K562 (cell line): ENCODE measurements around the gene CERCAM. TPM values are rescaled to one million over a fixed set of nuclear protein-coding genes. Genes with fewer than 3 reads are reported as not detected.
A peak's percentile ranks its signal among the peaks of the same experiment; 100 is the strongest.

Experiments
- ATAC-seq: fragments of 200-7000 bp; cut with Tn5 transposase; 3 replicates; pipeline ENCODE4 v1.9.1; 2020; ENCODE audit warnings: moderate library complexity
- BruUV-seq: library from RNA; stranded (reverse); fragments of 400-500 nt; replicated peaks from 2 replicates; lab custom pipeline; 2021; lab: Mats Ljungman, UMichigan
- CTCF ChIA-PET: fragments of 300-600 bp; formaldehyde crosslinking; extraction: SDS; loops from one replicate; lab custom pipeline; 2021; ENCODE audit warnings: low intra/inter-chr PET ratio; lab: Yijun Ruan, JAX
- POLR2A ChIA-PET: fragments of 300-600, 350-650 bp; sonication (Branson Sonifier 250); formaldehyde crosslinking; extraction: SDS; loops from one replicate; lab custom pipeline; 2021; ENCODE audit warnings: antibody characterized with exemption, inconsistent platforms; lab: Yijun Ruan, JAX
- DNase-seq, 4 experiments: peaks; one replicate each; pipeline versions ENCODE4 v3.0.0 to v3.0.0-alpha.2; 2011 to 2018; ENCODE audit warnings: low spot score in 3 of 4, mixed read lengths in 3 of 4; ENCODE audit errors: extremely low read depth in 1 of 4
- FAIRE-seq: peaks from 2 replicates; lab custom pipeline; 2011; peaks lifted over from hg19 to GRCh38; lab: Jason Lieb, UNC
- H2AFZ ChIP-seq: 2 replicates; pipeline ENCODE4 v1.6.0; 2011; ENCODE audit warnings: low read depth, low read length, control low read depth, inconsistent platforms
- H3K27ac ChIP-seq: fragments of 200-600 bp; 3 replicates; pipeline ENCODE4 v1.8.0; 2011; ENCODE audit warnings: low read depth, mild to moderate bottlenecking, control low read depth, inconsistent platforms, low read length, moderate library complexity, mixed read lengths; ENCODE audit errors: extremely low read depth
- H3K27me3 ChIP-seq, 2 experiments: fragments of 300-600 bp in 1 of 2; 2 replicates in 1 of 2; 3 replicates in 1 of 2; pipeline versions ENCODE4 v1.6.0 to v1.8.0; 2011; ENCODE audit warnings: inconsistent platforms in 2 of 2, low read length in 2 of 2, mild to moderate bottlenecking in 1 of 2, mixed read lengths in 1 of 2, moderate library complexity in 1 of 2; ENCODE audit not compliant: control insufficient read depth in 2 of 2, insufficient read depth in 2 of 2
- H3K36me3 ChIP-seq: fragments of 300-600 bp; 3 replicates; pipeline ENCODE4 v1.8.0; 2011; ENCODE audit warnings: mild to moderate bottlenecking, low read length, inconsistent platforms; ENCODE audit not compliant: control insufficient read depth, insufficient read depth
- H3K4me1 ChIP-seq, 2 experiments: fragments of 200-600 bp in 1 of 2; replicated peaks in 1 of 2; 2 replicates in 1 of 2; 3 replicates in 1 of 2; pipeline versions ENCODE4 v1.5.1 to v1.8.0; 2011; ENCODE audit warnings: inconsistent platforms in 2 of 2, low read length in 2 of 2, mild to moderate bottlenecking in 1 of 2, mixed read lengths in 1 of 2, moderate library complexity in 1 of 2; ENCODE audit not compliant: control insufficient read depth in 2 of 2, insufficient read depth in 2 of 2
- H3K4me2 ChIP-seq: 2 replicates; pipeline ENCODE4 v1.6.1; 2011; ENCODE audit warnings: low read length, control low read depth, inconsistent platforms, mixed read lengths; ENCODE audit not compliant: insufficient read depth
- H3K4me3 ChIP-seq: fragments of 200-600 bp; sonication (generic), shearing (Covaris generic); 2 replicates; pipeline ENCODE4 v1.5.1; 2016; ENCODE audit warnings: control low read depth, inconsistent platforms
- H3K79me2 ChIP-seq: fragments of 200-600 bp; 3 replicates; pipeline ENCODE4 v1.8.0; 2011; ENCODE audit warnings: low read length, inconsistent platforms; ENCODE audit not compliant: control insufficient read depth, insufficient read depth
- H3K9ac ChIP-seq, 2 experiments: 2 replicates each; pipeline versions ENCODE4 v1.6.0 to v1.6.1; 2011; ENCODE audit warnings: low read depth in 2 of 2, low read length in 2 of 2, control low read depth in 1 of 2, inconsistent platforms in 1 of 2, mild to moderate bottlenecking in 1 of 2, mixed read lengths in 1 of 2; ENCODE audit not compliant: insufficient read depth in 1 of 2
- H3K9me1 ChIP-seq: one replicate; pipeline ENCODE4 v1.6.0; 2011; ENCODE audit warnings: inconsistent platforms, mild to moderate bottlenecking, low read length, moderate library complexity; ENCODE audit not compliant: control insufficient read depth, insufficient read depth
- H3K9me3 ChIP-seq: replicated peaks from 2 replicates; pipeline ENCODE4 v1.5.1; 2011; ENCODE audit warnings: low read depth, low read length, inconsistent platforms; ENCODE audit not compliant: control insufficient read depth, insufficient read depth
- H4K20me1 ChIP-seq: replicated peaks from 2 replicates; pipeline ENCODE4 v1.6.1; 2011; ENCODE audit warnings: low read length, inconsistent platforms, mixed read lengths; ENCODE audit not compliant: control insufficient read depth, insufficient read depth
- GTF2B ChIP-seq: IDR thresholded peaks from 2 replicates; pipeline ENCODE4 v1.6.1; 2011; ENCODE audit not compliant: insufficient read length; ENCODE audit errors: extremely low read depth
- PRDM10 ChIP-seq: fragments of 450-650 bp; IDR thresholded peaks from 2 replicates; pipeline ENCODE4 v1.6.1; 2018; ENCODE audit not compliant: partially characterized antibody
- WGBS: fragments of 100-300 bp; shearing (Covaris generic); methylation state at CpG from one replicate; pipeline ENCODE4 v1.1.6; 2016; ENCODE audit warnings: low coverage, mixed read lengths; ENCODE audit not compliant: insufficient coverage; ENCODE audit errors: missing lambda C conversion rate; 5-methylcytosine and 5-hydroxymethylcytosine counted together
- in situ Hi-C: fragments of 300-500 bp; cut with MboI; formaldehyde crosslinking; loops from 4 replicates; pipeline ENCODE4 v1.15.0; 2018; ENCODE audit warnings: inconsistent platforms, mixed read lengths
- intact Hi-C: fragments of 100-400 bp; cut with micrococcal nuclease; formaldehyde crosslinking; loops from 2 replicates; pipeline ENCODE4 v1.14.2; 2022
- polyA plus RNA-seq, 8 experiments: library from polyadenylated mRNA; depleted of rRNA in 4 of 8; stranded (reverse) in 5 of 8; unstranded in 3 of 8; fragments of >200 nt; fragmentation: Nextera tagmentation in 2 of 8; fragmentation: Illumina TruSeq in 1 of 8; extraction: Ambion mirVana in 2 of 8; extraction: Trizol in 1 of 8; gene quantifications; 2 replicates each; pipeline versions ENCODE4 v1.2.1 to v1.2.3, GENCODE V29; 2011 to 2014; ENCODE audit warnings: inconsistent platforms in 1 of 8, missing spikeins in 1 of 8
- total RNA-seq, 7 experiments: library from RNA; depleted of rRNA in 6 of 7; stranded (reverse); fragments of >200 nt in 6 of 7; fragmentation: Illumina TruSeq in 2 of 7; extraction: Trizol in 2 of 7; gene quantifications; 2 replicates each; pipeline versions ENCODE4 v1.2.1 to v1.2.3, GENCODE V29; 2011 to 2021; ENCODE audit warnings: low replicate concordance in 1 of 7

CERCAM gene
- total and polyA plus RNA-seq, 9 of the 15 experiments (the other 6 are each of a cell fraction or from before 2014, with no cell fraction given): 0.75 to 24.0 (median 18.0) TPM

- CTCF ChIA-PET: no interaction called here
- TF ChIP-seq GTF2B: no peak
- TF ChIP-seq PRDM10: peak; percentile 68
- TF ChIP-seq, all 486 proteins: peak for 1
- ATAC-seq (no peak), DNase-seq (no peak), FAIRE-seq (no peak)
- H3K36me3 ChIP-seq: no peaks in the 10 kb centered on the region
- in situ Hi-C loops (no loop called here), intact Hi-C loops (loop anchor here (10.0 kb wide), 1 partner anchor 198 kb away; no protein-coding TSS in a partner anchor)
- peaks cover 8% of the 10 kb centered on the region; the same call in 1 of the 3 replicates for H3K79me2 ChIP-seq
- no peak overlapping the region for H3K27ac ChIP-seq
- no peaks in the 10 kb centered on the region for H4K20me1 ChIP-seq
- no peaks in the 10 kb centered on the region for H3K9me3 ChIP-seq
- no TSS peak for BruUV-seq
- H3K9ac ChIP-seq: no peak overlapping the region
- no peaks in the 10 kb centered on the region for H3K9me1 ChIP-seq
- peak overlapping the region; percentile 75 for H2AFZ ChIP-seq
- H3K27me3 ChIP-seq: no peaks in the 10 kb centered on the region; a peak in 1 of 5 replicates
- POLR2A ChIA-PET: no interaction called here
- WGBS: 46% methylated on average over 6 of the region's 6 CpGs
- peaks cover 18 to 51% of the 10 kb centered on the region in 2 experiments; a peak in 4 of 5 replicates for H3K4me1 ChIP-seq
- no peak overlapping the region for H3K4me2 ChIP-seq
- H3K4me3 ChIP-seq: no peak overlapping the region
Observed at GRCh38 chr9:128416432-128417019, 4.1 kb upstream of the CERCAM start.
